ENCODE data around the gene EIF4G3. TPM values are rescaled to one million over a fixed set of nuclear protein-coding genes. Genes with fewer than 3 reads are reported as not detected.

Gene EIF4G3
- total RNA-seq, 1 experiment from 2014 or later: 72.0 TPM

GRCh38 chr1:21154717-21155116 lies 22.0 kb downstream of the EIF4G3 start:
- Histone ChIP-seq H4K5ac (ENCODE audit: insufficient read length, low read depth, low read length) (no peak overlapping the region), H2AK5ac (ENCODE audit: insufficient read length, low read length) (no peak overlapping the region), H3K9me3 (ENCODE audit: control insufficient read depth, low read depth, low read length) (no peaks in the 10 kb centered on the region), H3K4me1 (ENCODE audit: insufficient read depth, low read length) (no peaks in the 10 kb centered on the region), H3K79me1 (ENCODE audit: insufficient read depth, low read depth, low read length, poor library complexity, severe bottlenecking) (no peaks in the 10 kb centered on the region), H2BK15ac (ENCODE audit: low read depth, low read length) (no peak overlapping the region), H2AFZ (ENCODE audit: low read length) (no peak overlapping the region), H3T11ph (ENCODE audit: low read length) (no peak overlapping the region), H3K27ac (ENCODE audit: insufficient read length, low read depth, low read length) (no peak overlapping the region), H2BK20ac (ENCODE audit: low read depth, low read length, poor library complexity, severe bottlenecking) (no peak overlapping the region), H3K14ac (ENCODE audit: insufficient read depth, low read length) (no peak overlapping the region), H3K4me2 (ENCODE audit: insufficient read depth, insufficient read length, low read length) (no peak overlapping the region), H3K56ac (ENCODE audit: insufficient read length, low read depth, low read length) (no peak overlapping the region), H3K27me3 (ENCODE audit: insufficient read depth, low read length) (no peaks in the 10 kb centered on the region), H4K20me1 (ENCODE audit: control insufficient read depth, insufficient read depth, insufficient read length) (no peaks in the 10 kb centered on the region), H2BK120ac (ENCODE audit: low read depth, low read length, poor library complexity, severe bottlenecking) (no peak overlapping the region), H3K23ac (ENCODE audit: insufficient read length, low read depth, low read length) (no peak overlapping the region), H2BK5ac (ENCODE audit: insufficient read length, low read length) (no peak overlapping the region), H3K23me2 (ENCODE audit: insufficient read length, low read depth, low read length, poor library complexity, severe bottlenecking) (no peaks in the 10 kb centered on the region), H3K79me2 (ENCODE audit: insufficient read depth, low read length) (peaks cover 4% of the 10 kb centered on the region; the same call in 1 of the 2 replicates), H3K18ac (ENCODE audit: insufficient read length, low read depth, low read length) (no peak overlapping the region), H4K8ac (replicated peaks; ENCODE audit: insufficient read length, low read depth, low read length) (no peak overlapping the region), H3K9ac (ENCODE audit: extremely low read depth, insufficient read length, low read length) (no peak overlapping the region), H2BK12ac (ENCODE audit: insufficient read length, low read depth, low read length) (no peak overlapping the region), H4K91ac (ENCODE audit: insufficient read length, low read depth, low read length) (no peak overlapping the region), H3K4ac (ENCODE audit: low read depth, low read length) (no peak overlapping the region)
- Mint-ChIP-seq H3K27ac (no peak overlapping the region), H3K4me1 (peaks cover 7 to 10% of the 10 kb centered on the region in 2 experiments; a peak in 3 of 4 replicates), H3K9me3 (no peaks in the 10 kb centered on the region), H3K27me3 (ENCODE audit: low read depth) (no peaks in the 10 kb centered on the region), H3K4me3 (no peak overlapping the region), H3K36me3 (ENCODE audit: insufficient read depth in 1 of 3, low read depth in 3 of 3) (peaks cover 0 to 12% (median 8%) of the 10 kb centered on the region in 3 experiments; a peak in 4 of 7 replicates)
- no CpG with 5 or more reads among the region's 3 CpGs for WGBS (ENCODE audit: extremely low coverage, insufficient read length, low lambda C conversion rate)
- no peak for DNase-seq
- no peak for TF ChIP-seq CTCF (conservative IDR thresholded peaks at IDR 0.05)
